Occipital lobe (tissue), 2 donors: Measurements from ENCODE around the gene UIMC1. TPM values are rescaled to one million over a fixed set of nuclear protein-coding genes. Genes with fewer than 3 reads are reported as not detected.

Experiments
- DNase-seq: peaks from one replicate; lab custom pipeline; 2025; lab: John Stamatoyannopoulos, UW
- total RNA-seq: library from RNA; depleted of rRNA; stranded (reverse); fragments of >200 nt; gene quantifications from one replicate; pipeline ENCODE4 v1.2.3, GENCODE V29; 2014

UIMC1 gene
- total RNA-seq, 1 donor from 2014 or later = 66.6 TPM

GRCh38 chr5:176954050-176954449, 52.5 kb downstream of the UIMC1 start:
- DNase-seq = no peak

- no peak for DNase-seq
Observed at GRCh38 chr5:176952531-176953193, 53.9 kb downstream of the UIMC1 start.

GRCh38 chr5:176948458-176948857, 58.1 kb downstream of the UIMC1 start:
- no peak for DNase-seq

GRCh38 chr5:176947847-176948246, 58.7 kb downstream of the UIMC1 start:
- DNase-seq = no peak

- no peak for DNase-seq
Observed at GRCh38 chr5:176944268-176944667, 62.3 kb downstream of the UIMC1 start.

- no peak for DNase-seq
Observed at GRCh38 chr5:176943816-176944215, 62.8 kb downstream of the UIMC1 start.

GRCh38 chr5:176941951-176942350, 64.6 kb downstream of the UIMC1 start:
- DNase-seq = no peak

- no peak for DNase-seq
Observed at GRCh38 chr5:176938472-176938871, 68.1 kb downstream of the UIMC1 start.

GRCh38 chr5:176935017-176935416, 71.6 kb downstream of the UIMC1 start:
- DNase-seq = no peak

GRCh38 chr5:176934309-176934930, 72.2 kb downstream of the UIMC1 start:
- no peak for DNase-seq

GRCh38 chr5:176929654-176930053, 76.9 kb downstream of the UIMC1 start:
- DNase-seq = no peak

- no peak for DNase-seq
Observed at GRCh38 chr5:176927562-176927961, 79.0 kb downstream of the UIMC1 start.

- no peak for DNase-seq
Observed at GRCh38 chr5:176922817-176923216, 83.8 kb downstream of the UIMC1 start.

- DNase-seq = no peak
Observed at GRCh38 chr5:176921714-176922113, 84.9 kb downstream of the UIMC1 start.

- no peak for DNase-seq
Observed at GRCh38 chr5:176918613-176919012, 88.0 kb downstream of the UIMC1 start.

- DNase-seq = no peak
Observed at GRCh38 chr5:176916337-176916736, 90.2 kb downstream of the UIMC1 start.

- DNase-seq = no peak
Observed at GRCh38 chr5:176915906-176916305, 90.7 kb downstream of the UIMC1 start.

- DNase-seq = no peak
Observed at GRCh38 chr5:176912115-176912514, 94.5 kb downstream of the UIMC1 start.

GRCh38 chr5:176908675-176909368, 97.8 kb downstream of the UIMC1 start:
- DNase-seq = no peak

- no peak for DNase-seq
Observed at GRCh38 chr5:176906796-176907195, 99.8 kb downstream of the UIMC1 start.

GRCh38 chr5:176906126-176906525, 100.5 kb downstream of the UIMC1 start:
- DNase-seq = no peak

- no peak for DNase-seq
Observed at GRCh38 chr5:176904276-176904675, 102.3 kb downstream of the UIMC1 start.
